Trophoblast cell (in vitro differentiated cells and primary cell): Measurements from ENCODE around the gene IL1A.

ENCODE experiments used
- DNase-seq, 2 donors: peaks; one replicate each; pipeline ENCODE4 v3.0.0-alpha.2; 2016
- H2AFZ ChIP-seq: 2 replicates; pipeline ENCODE4 v1.6.1; 2013; ENCODE audit warnings: low read length, moderate library complexity, mild to moderate bottlenecking; ENCODE audit not compliant: insufficient read depth, poor library complexity
- H2AK5ac ChIP-seq: 2 replicates; pipeline ENCODE4 v1.6.1; 2013; ENCODE audit warnings: mild to moderate bottlenecking, low read length
- H2BK120ac ChIP-seq: 2 replicates; pipeline ENCODE4 v1.6.1; 2013; ENCODE audit warnings: low read length, mild to moderate bottlenecking, moderate library complexity; ENCODE audit not compliant: insufficient read depth, poor library complexity
- H2BK12ac ChIP-seq: 2 replicates; pipeline ENCODE4 v1.6.1; 2013; ENCODE audit warnings: mild to moderate bottlenecking, low read length, moderate library complexity
- H2BK5ac ChIP-seq: 2 replicates; pipeline ENCODE4 v1.6.1; 2013; ENCODE audit warnings: low read length, low read depth, moderate library complexity, mild to moderate bottlenecking; ENCODE audit not compliant: poor library complexity
- H3K14ac ChIP-seq: 2 replicates; pipeline ENCODE4 v1.6.1; 2013; ENCODE audit warnings: mild to moderate bottlenecking, low read length
- H3K18ac ChIP-seq: 2 replicates; pipeline ENCODE4 v1.6.1; 2013; ENCODE audit warnings: mild to moderate bottlenecking, low read length
- H3K23ac ChIP-seq: 2 replicates; pipeline ENCODE4 v1.6.1; 2013; ENCODE audit warnings: low read length
- H3K27ac ChIP-seq: 2 replicates; pipeline ENCODE4 v1.5.1; 2013; ENCODE audit warnings: low read depth, mild to moderate bottlenecking, inconsistent platforms, low read length, moderate library complexity
- H3K27me3 ChIP-seq: 2 replicates; pipeline ENCODE4 v1.6.1; 2013; ENCODE audit warnings: inconsistent platforms, mild to moderate bottlenecking, low read length, moderate library complexity; ENCODE audit not compliant: insufficient read depth
- H3K36me3 ChIP-seq, 2 experiments: 1 replicate in 1 of 2; 2 replicates in 1 of 2; pipeline ENCODE4 v1.6.1; 2013; ENCODE audit warnings: low read length in 2 of 2, mild to moderate bottlenecking in 2 of 2, moderate library complexity in 1 of 2; ENCODE audit not compliant: insufficient read depth in 2 of 2, control insufficient read depth in 1 of 2
- H3K4ac ChIP-seq: 2 replicates; pipeline ENCODE4 v1.6.1; 2013; ENCODE audit warnings: low read depth, mild to moderate bottlenecking, low read length, moderate library complexity
- H3K4me1 ChIP-seq, 2 experiments: 1 replicate in 1 of 2; 2 replicates in 1 of 2; pipeline ENCODE4 v1.6.1; 2013; ENCODE audit warnings: low read length in 2 of 2, mild to moderate bottlenecking in 2 of 2, moderate library complexity in 1 of 2; ENCODE audit not compliant: insufficient read depth in 2 of 2, control insufficient read depth in 1 of 2
- H3K4me2 ChIP-seq: 2 replicates; pipeline ENCODE4 v1.6.1; 2013; ENCODE audit warnings: inconsistent platforms, mild to moderate bottlenecking, low read length, moderate library complexity
- H3K4me3 ChIP-seq: 2 replicates; pipeline ENCODE4 v1.5.1; 2013; ENCODE audit warnings: mild to moderate bottlenecking, low read depth, low read length, inconsistent platforms
- H3K79me1 ChIP-seq: one replicate; pipeline ENCODE4 v1.6.1; 2013; ENCODE audit warnings: low read length
- H3K79me2 ChIP-seq: 2 replicates; pipeline ENCODE4 v1.6.1; 2013; ENCODE audit warnings: low read length, mild to moderate bottlenecking; ENCODE audit not compliant: control insufficient read depth, insufficient read depth, poor library complexity
- H3K9ac ChIP-seq: 2 replicates; pipeline ENCODE4 v1.6.1; 2013; ENCODE audit warnings: mild to moderate bottlenecking, low read length
- H3K9me3 ChIP-seq: 2 replicates; pipeline ENCODE4 v1.6.1; 2013; ENCODE audit warnings: low read depth, mild to moderate bottlenecking, control low read depth, inconsistent platforms, low read length; ENCODE audit not compliant: insufficient read depth
- H4K12ac ChIP-seq: 2 replicates; pipeline ENCODE4 v1.6.1; 2013; ENCODE audit warnings: low read depth, mild to moderate bottlenecking, low read length, moderate library complexity
- H4K8ac ChIP-seq: 2 replicates; pipeline ENCODE4 v1.6.1; 2013; ENCODE audit warnings: low read depth, mild to moderate bottlenecking, low read length, moderate library complexity
- H4K91ac ChIP-seq: one replicate; pipeline ENCODE4 v1.6.1; 2013; ENCODE audit warnings: low read depth, mild to moderate bottlenecking, low read length, moderate library complexity
- WGBS: extraction: QIAGEN DNeasy Blood & Tissue Kit; methylation state at CpG from one replicate; pipeline ENCODE4 v1.1.7; 2013; ENCODE audit warnings: missing lambda C conversion rate; ENCODE audit not compliant: insufficient read length, insufficient coverage; ENCODE audit errors: extremely low coverage; 5-methylcytosine and 5-hydroxymethylcytosine counted together

IL1A gene

GRCh38 chr2:112727276-112728028, 56.8 kb downstream of the IL1A start:
- Histone ChIP-seq H4K91ac (no peak overlapping the region), H4K8ac (no peak overlapping the region), H2BK120ac (no peak overlapping the region), H3K27me3 (no peaks in the 10 kb centered on the region), H4K12ac (no peak overlapping the region), H3K14ac (no peak overlapping the region), H3K9ac (no peak overlapping the region), H3K18ac (no peak overlapping the region), H3K4me1 (no peaks in the 10 kb centered on the region), H3K4ac (no peak overlapping the region), H2AFZ (no peak overlapping the region), H3K79me1 (no peaks in the 10 kb centered on the region), H3K9me3 (peaks cover 3% of the 10 kb centered on the region), H2BK12ac (no peak overlapping the region), H3K36me3 (no peaks in the 10 kb centered on the region), H2AK5ac (no peak overlapping the region), H3K79me2 (no peaks in the 10 kb centered on the region), H3K23ac (no peak overlapping the region), H2BK5ac (no peak overlapping the region), H3K27ac (no peak overlapping the region), H3K4me3 (no peak overlapping the region), H3K4me2 (no peak overlapping the region)
- no peak for DNase-seq
- no CpG with 5 or more reads among the region's 19 CpGs for WGBS

GRCh38 chr2:112726487-112727190, 57.7 kb downstream of the IL1A start:
- Histone ChIP-seq H3K27me3 (no peaks in the 10 kb centered on the region), H3K4me1 (no peaks in the 10 kb centered on the region), H3K4ac (no peak overlapping the region), H3K27ac (no peak overlapping the region), H2BK5ac (no peak overlapping the region), H3K9ac (no peak overlapping the region), H2AFZ (peak overlapping the region; percentile 59), H3K14ac (no peak overlapping the region), H3K4me2 (no peak overlapping the region), H4K91ac (peak overlapping the region; percentile 8), H2BK12ac (no peak overlapping the region), H3K9me3 (peaks cover 3% of the 10 kb centered on the region), H3K79me2 (no peaks in the 10 kb centered on the region), H4K8ac (peak overlapping the region; percentile 41), H3K4me3 (no peak overlapping the region), H3K18ac (no peak overlapping the region), H3K36me3 (no peaks in the 10 kb centered on the region), H2BK120ac (no peak overlapping the region), H4K12ac (peak overlapping the region; percentile 9), H3K79me1 (no peaks in the 10 kb centered on the region), H3K23ac (no peak overlapping the region), H2AK5ac (no peak overlapping the region)
- WGBS = no CpG with 5 or more reads among the region's 19 CpGs
- DNase-seq = peak; percentile 90 to 98

- no peak overlapping the region for H2BK12ac ChIP-seq
- no peak overlapping the region for H2AFZ ChIP-seq
- peak overlapping the region; percentile 9 for H4K12ac ChIP-seq
- H3K27me3 ChIP-seq = no peaks in the 10 kb centered on the region
- H2BK120ac ChIP-seq = no peak overlapping the region
- no peak overlapping the region for H3K4me3 ChIP-seq
- H4K91ac ChIP-seq = peak overlapping the region; percentile 8
- no peak overlapping the region for H2BK5ac ChIP-seq
- no peaks in the 10 kb centered on the region for H3K4me1 ChIP-seq
- no CpG with 5 or more reads among the region's 15 CpGs for WGBS
- no peak overlapping the region for H3K18ac ChIP-seq
- H3K79me2 ChIP-seq = no peaks in the 10 kb centered on the region
- no peak overlapping the region for H3K9ac ChIP-seq
- no peak overlapping the region for H3K23ac ChIP-seq
- no peak overlapping the region for H4K8ac ChIP-seq
- no peak overlapping the region for H2AK5ac ChIP-seq
- H3K4ac ChIP-seq = no peak overlapping the region
- no peaks in the 10 kb centered on the region for H3K36me3 ChIP-seq
- H3K79me1 ChIP-seq = no peaks in the 10 kb centered on the region
- no peak overlapping the region for H3K14ac ChIP-seq
- DNase-seq = no peak
- peaks cover 3% of the 10 kb centered on the region for H3K9me3 ChIP-seq
- no peak overlapping the region for H3K4me2 ChIP-seq
- no peak overlapping the region for H3K27ac ChIP-seq
Measured at GRCh38 chr2:112725545-112726457, 58.5 kb downstream of the IL1A start.
